GM21529 (cell line): ENCODE results near the gene WIPI1.
A peak's percentile ranks its signal among the peaks of the same experiment; 100 is the strongest.
"Not testable (repeated sequence)": the region's sequence is repeated elsewhere in the genome, so short reads cannot be mapped to it uniquely, and the experiment has no call there.

Experiments used
- ATAC-seq: cut with Tn5 transposase; IDR thresholded peaks from one replicate; pipeline ENCODE4 v1.9.1; 2021; ENCODE audit not compliant: unreplicated experiment

Gene WIPI1, protein sequence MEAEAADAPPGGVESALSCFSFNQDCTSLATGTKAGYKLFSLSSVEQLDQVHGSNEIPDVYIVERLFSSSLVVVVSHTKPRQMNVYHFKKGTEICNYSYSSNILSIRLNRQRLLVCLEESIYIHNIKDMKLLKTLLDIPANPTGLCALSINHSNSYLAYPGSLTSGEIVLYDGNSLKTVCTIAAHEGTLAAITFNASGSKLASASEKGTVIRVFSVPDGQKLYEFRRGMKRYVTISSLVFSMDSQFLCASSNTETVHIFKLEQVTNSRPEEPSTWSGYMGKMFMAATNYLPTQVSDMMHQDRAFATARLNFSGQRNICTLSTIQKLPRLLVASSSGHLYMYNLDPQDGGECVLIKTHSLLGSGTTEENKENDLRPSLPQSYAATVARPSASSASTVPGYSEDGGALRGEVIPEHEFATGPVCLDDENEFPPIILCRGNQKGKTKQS

DNA sequence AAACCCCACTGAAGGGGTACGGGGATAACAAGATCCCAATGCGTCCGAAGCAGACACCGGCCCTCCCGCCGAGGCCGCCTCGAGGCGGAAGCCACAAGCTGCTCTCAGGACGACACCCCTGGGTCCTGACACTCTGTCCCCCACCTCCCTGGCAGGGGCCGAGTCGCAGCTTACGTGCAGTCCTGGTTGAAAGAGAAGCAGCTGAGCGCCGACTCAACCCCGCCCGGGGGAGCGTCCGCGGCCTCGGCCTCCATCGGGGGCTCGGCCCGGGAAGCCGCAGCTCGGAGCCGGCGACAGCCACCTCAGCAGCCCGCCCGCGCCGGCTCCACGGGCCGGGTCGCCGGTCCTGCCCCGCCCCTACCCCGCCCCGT is at the start of gene WIPI1:
TSS of gene WIPI1 (minus strand) at position 329 of the 371 bp plus-strand sequence. CDS start at position 254, 75 bp downstream.
- ATAC-seq: peak; percentile 27

DNA sequence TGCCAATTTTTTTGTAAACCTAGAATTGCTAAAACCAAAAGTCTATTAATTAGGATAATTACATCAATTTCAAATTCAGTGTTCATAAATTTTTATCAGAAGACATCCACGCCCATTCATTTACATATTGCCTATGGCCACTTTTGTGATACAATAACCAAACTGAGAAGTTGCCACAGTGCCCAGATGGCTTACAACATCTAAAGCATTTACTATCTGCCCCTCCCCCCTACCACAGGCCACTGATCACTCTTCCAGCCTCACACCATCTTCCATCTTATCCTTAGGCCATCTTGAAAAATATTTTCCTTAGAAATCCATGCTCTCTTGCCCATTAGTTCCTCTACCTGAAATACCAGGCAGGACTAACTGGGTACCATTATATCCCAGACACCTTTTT is 48.7 kb upstream of the WIPI1 start:
- no peak for ATAC-seq

DNA sequence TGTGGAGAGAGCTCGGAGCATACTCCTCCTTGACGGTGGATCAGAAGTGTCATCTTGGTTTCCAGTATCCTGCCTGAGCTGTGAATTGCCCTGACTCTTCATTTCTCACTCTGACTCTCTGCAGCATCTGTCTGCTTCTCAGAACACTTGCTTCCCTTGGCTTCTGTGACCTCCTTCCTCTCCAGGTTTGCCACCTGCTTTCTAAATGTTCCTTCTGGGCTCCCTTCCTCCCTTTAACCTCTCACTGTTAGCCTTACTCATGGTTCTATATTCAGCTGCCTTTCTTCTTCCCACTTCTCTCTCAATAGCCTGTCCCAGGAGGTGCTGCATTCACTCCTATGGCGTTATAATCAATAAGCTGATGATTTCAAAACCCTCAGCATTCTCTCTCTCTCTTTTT is 43.8 kb upstream of the WIPI1 start:
- no peak for ATAC-seq

DNA sequence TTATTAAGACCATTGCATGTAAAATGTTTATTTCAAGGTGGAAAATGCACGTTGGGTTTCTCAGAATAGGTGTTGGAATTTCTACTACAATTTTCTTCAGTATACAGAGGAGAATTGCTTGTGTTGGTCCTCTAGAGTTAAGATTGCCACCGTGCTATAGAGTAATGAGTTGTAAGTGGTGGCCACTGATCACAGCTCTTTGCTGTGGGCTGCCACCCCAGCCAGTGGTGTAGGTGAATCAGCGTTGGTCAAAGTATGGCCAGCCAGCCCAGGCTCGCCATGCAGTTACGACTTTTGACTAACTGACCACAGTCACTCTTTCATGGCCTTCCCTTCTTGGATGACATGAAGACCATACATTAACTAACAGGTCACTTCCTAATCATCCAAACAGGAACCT is 42.3 kb upstream of the WIPI1 start:
- no peak for ATAC-seq

DNA sequence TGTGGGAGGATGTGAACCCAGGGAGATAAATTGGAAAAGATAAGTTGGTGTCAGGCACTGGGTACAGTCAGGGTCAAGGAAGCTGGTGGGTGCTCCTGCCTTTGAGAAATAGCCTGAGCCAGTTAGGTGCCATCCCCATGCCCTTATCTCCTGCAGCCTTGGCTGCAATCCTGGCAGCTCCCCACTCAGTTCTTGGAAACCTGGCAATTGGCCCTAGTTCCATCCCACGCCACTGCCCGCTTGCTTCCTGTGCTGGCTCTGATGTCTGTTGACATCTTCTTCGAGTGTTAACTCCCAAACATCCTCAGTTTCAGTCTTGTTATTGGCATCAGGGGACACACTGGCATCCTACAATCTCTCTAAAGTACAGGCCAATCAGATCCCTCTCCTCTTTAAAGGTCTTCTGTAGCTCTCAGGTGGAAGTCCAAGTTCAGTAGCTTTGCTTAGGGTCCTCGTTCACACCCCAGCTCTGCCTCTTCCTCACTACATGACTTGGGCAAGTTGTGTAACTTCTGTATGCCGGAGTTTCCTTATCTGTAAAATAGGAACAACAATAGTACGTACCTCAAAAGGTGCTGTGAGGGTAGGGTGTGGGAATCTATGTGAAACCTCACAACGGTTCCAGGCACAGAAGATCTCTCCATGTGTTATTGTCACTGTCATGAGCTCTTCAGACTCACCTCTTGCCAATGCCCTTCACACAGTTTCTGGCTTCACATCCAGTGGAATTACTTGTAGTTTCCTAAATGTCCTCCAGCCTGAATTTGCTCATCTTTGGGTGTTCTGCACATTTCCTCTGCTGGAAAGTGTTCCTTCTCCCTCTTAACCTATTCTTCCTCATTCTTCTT is 41.4 kb upstream of the WIPI1 start:
- ATAC-seq: peak; percentile 29

DNA sequence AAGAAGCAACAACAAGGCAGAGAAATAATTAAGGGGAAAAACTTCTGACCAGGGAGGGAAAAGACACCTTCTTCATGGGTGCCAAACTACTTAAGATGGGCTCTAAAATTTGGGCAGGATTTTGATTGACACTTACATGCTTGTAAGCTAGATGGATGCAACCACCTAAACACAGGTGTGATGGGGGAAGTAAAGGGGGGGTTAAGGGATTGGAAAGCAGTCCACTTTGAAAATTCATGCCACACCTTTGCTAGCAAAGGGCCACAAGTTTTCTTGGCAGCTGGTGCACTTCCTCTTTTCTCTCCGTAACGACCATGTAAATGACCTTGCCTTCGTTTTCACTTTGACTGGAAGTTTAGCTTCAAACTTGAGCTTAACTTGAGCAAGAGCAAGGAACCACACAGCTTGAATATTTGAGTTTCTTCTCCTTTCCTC is 40.6 kb upstream of the WIPI1 start:
- ATAC-seq: peak; percentile 91

DNA sequence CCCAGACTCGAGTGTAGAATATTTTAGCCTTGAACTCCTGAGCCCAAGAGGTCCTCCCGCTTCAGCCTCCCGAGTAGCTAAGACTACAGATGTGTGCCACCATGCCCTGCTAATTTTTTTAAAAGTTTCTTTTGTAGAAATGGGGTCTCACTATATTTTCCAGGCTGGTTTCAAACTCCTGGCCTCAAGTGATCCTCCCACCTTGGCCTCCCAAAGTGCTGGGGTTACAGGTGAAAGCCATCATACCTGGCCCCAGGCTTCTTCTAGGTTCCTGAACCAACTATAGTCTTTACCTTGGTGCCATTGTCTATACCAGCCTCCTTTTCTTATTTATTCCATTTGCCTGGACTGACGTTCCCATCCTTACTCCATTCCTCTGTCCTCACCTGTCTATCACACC is 37.8 kb upstream of the WIPI1 start:
- ATAC-seq: no peak

DNA sequence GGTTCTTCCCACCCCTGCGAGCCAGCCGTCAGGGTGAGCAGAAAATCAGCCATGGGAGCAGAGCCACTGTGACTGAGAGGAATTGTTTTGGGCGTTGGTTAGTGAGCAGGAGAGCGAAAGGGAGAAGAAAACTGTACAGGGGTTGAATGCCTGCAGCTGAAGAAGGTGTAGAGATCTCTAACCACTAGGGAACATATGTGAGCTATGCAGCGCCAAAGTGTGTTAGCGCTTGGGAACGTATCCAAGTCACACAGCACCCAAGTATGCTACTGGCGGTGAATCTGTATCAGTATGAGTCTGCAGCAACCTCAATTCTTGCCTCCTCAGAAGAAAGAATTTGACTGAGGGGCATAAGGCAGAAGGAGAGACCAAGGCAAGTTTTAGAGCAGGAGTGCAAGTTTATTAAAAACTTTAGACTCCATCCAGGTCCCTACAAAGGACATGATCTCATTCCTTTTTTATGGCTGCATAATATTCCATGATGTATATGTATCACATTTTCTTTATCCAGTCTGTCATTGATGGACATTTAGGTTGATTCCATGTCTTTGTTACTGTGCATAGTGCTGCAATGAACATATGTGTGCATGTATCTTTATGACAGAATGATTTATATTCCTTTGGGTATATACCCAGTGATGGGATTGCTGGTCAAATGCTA is 35.2 kb upstream of the WIPI1 start:
- ATAC-seq: not testable (repeated sequence)

DNA sequence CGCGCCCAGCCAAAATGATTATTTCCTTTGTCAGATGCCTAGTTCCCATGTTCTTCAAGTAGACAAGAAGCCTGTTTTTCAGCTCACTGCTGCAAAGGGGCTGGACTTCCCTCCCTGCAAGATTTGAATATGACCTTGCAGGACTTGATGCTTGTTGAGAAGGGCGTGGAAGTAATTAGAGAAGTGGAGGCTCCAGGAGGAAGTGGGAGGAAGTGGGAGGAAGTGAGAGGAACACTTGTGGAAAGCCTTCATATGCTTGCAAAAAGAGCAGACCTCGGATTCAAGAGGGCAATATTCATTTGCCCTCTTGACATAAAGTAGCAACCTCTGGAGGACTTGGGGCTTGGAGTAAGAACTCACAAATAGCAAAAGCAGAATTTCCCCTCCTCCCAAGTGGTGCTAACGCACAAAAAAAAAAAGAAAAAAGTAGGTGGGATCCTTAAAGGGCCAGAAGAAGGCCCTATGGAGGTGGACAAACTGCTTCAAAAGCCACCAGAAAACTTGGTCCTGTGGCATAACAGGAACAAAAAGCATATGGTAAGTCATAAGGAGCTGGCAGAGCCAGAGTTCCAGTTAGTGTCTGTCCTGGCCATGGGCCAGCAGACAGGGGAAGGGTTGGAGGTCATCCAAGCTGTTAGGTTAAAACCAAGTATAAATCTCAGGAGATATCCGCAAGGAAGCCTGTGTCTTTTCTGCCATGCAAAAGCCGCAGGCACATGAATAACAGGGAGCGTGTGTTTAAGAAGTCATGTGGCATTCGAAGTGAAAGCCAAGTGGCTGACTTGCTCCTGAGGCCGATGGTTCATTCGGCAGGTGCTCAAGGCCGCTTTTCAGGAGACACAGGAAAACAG is 34.3 kb upstream of the WIPI1 start:
- peak; percentile 48 for ATAC-seq

DNA sequence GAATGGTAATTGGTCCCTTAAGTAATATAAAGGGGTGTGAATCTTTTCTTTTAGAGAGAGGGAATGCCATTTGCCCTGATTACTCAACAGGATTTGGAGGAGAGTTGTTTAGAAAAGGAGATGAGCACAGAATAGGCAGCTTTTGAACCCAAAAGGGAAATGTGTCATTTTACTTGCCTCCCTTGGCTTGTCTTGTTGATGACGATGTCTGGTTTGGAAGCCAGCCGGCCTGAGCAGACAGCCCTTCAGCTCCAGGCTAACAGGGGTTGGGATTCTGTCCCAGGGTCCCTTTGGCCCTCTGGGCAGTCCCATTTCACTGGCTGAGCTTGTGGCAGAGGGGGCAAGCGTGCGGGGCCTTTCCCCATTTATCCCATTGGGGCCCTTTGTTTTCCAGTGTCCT is 32.6 kb upstream of the WIPI1 start:
- no peak for ATAC-seq

DNA sequence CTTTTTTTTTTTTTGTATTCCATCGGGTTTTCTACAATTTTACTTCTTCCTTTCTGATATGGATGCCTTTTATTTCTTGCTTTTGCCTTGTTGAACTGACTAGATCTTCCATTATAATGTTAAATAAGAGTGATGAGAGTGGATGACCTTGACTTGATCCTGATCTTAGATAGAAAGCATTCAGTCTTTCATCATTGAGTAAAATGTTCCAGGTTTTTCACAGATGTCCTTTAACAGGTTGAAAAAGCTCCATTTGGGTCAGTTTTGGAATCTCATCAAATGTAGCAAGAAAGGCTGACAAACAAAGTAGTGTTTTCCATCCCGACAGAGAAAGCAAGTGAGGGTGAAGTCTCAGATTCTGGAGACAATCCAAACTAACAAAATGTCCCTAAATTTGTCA is 27.2 kb upstream of the WIPI1 start:
- no peak for ATAC-seq

DNA sequence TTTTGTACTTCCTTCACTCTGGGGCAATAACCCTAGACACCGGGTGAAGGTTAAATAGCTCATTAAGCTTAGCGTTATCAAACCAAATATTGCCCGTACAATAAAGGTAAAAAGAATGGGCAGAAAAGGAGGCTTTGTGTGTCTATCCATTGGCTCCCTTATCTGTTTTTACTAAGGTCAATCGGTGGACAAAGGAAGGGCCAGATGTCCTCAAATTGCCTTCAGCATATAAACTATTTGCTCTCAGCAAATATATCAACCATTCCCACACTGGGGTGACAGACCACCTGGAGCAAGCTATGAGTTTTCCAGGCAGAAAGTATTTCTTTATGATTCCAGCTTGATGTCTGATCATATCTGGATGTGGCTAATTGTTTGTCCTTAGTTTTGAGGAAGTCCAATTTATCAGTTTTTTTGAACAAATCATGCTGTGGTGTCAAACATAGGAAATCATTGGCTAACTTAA is 25.3 kb upstream of the WIPI1 start:
- no peak for ATAC-seq

DNA sequence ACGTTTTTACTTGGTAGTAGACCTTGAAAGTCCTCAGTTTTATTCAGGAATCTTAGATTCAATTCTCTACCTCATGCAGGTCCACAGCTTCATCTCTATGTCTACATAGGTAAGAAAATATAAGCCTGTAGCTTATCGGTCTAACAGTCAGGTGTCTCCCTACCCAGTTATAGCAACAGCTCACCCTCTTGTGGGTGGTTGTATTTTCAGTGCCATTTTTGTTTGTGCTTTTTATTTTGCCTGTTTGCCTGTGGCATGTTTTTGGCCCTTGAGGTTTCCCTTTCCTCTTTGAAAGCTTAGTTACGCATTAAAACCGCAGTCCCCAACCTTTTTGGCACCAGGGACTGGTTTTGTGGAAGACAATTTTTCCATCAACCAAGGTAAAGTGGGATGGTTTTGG is 23.6 kb upstream of the WIPI1 start:
- ATAC-seq: no peak

DNA sequence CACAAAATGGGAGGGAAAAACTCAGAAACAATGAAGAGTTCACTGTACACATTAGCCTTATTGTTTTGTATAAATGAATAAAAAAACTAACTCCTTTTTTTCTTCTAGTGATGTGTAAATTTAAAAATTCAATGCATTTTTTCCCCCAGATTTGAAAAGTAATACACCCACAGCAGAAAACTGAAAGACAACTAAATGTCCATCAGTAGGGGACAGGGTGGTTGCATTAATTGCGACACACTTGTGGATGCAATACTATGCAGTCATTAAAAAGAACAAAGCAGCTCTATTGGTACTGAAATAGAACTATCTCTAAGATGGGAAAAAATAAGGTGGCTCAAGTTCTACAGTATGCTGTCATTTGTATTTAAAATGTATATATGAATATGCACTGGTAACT is 13.7 kb upstream of the WIPI1 start:
- no peak for ATAC-seq

DNA sequence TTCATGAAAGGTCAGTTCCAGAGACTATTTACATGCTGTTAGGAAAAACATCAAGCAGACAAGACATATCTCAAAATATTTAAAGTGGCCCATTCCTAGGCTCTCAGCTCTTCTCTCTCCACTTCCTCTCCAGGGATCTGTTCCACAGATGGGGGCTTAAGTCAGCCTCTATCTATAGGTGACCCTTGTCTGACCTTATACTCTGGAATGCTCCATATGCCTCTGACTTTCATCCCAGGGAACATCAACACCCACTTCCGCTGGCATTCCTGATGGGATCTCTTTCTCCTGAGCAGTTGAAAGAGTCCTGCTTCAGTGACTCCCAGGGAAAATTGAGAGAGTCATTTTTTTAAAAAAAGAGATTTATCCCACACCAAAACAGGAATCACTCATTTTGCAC is 11.5 kb upstream of the WIPI1 start:
- no peak for ATAC-seq

DNA sequence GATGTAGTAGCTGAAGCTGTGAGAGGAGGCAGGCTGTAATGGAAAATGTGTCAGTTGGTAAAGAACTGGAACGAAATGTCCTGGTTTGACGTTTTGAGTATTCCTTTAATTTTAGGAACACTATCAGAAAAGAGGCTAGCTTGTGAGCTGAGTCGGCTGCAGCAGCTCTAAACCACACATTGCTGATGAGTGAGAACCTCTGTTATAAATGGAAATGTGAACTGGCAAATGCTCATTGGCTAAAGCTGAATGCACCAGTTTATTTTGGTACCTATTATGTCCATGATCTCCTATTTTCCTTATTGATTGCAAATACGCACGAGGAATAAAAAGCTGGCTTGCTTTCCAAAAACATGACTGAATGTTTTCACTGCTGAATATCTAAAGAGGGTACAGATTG is 11.0 kb upstream of the WIPI1 start:
- no peak for ATAC-seq

DNA sequence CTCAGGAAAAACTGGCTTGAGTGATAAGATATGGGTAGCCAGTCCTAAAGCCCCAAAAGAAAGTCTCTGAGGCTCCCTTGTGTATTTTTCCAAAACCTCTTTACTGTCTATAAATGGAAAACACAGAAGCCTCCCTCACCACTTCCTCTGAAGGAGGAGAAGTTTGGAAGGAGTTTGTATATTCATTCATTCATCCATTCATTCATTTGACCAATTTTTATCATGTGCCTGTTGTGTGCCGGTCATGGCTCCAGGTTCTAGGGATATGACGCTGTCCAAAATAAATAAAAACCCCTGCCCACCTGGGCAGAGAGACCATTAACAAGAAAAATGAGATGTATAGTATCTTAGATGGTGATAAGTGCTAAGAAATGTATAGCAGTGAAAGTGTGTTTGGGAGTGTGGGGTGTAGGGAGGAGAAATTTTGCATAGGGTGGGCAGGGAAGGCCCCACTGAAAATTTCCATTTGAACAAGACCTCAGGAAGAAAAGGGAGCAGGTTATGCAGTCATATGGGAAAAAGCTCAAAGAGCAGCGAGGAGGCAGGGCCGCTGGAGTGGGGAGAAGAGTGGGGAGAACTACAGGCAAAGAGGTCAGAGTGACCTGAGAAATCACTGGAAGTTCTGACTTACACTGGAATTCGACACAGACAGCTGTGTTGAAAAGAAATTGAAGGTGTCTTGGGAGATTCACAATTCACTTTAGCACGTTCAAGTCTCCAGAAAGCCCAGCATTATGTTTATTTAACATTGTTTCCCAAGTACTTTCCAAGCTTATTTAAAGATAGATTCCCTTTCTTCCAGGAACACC is 6.1 kb upstream of the WIPI1 start:
- no peak for ATAC-seq

DNA sequence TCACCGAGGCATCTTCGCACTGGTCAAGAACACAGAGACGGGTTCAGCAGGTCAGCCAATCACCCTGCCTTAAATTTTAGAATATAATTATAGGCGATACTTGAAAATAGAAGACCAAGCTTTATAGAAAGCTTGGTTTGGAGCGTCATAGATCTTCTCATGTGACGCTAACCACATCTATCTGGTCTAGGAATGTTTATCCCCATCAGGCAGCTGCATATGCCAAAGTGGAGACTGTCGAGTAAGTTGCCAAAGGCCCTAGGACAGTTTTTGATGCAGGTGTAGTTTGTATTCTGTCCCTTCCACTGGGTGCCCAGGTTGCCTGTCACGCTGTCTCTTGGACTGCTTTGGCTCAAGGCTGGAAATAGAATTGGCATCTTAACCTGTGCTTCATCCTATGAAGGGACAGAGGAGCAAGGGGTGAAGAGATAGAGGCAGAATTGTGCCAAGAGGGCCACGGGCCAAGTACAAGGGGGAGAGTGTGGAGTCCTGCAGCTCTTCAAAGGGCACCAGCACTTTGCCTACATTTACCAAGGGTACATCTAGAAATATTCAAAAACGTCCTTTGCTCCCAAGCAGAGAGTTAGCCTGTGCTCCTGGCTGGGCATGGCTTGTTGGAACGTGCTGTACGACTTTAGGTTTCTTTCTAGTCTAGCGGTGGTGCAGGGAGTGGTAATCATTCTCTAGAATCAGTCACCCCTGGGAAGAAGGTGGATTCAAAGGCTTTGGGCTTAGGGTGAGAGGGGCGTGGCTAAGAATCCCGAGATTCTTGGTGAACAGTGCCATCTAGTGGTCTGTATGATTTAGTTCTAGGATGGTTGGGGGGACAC is 5.3 kb upstream of the WIPI1 start:
- ATAC-seq: peak; percentile 37

DNA sequence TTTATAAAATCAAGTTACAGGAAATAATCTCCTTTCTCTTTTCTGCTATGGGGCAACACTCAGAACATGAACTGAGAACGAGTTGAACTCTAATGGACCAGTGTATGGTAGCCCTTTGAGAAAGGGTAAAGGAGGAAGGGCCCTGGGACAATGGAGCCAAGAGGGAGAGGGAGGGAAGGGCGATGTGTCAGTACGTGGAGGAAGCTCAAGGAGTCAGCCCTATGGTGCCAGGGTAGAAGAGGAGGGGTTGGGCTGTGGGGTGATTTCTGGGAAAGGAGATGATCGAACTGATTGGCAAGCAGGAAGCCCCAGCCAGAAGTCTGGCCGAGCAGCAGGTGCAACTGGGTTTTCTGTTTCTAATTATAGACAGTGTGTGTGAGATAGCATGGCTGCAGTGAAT is 4.3 kb upstream of the WIPI1 start:
- no peak for ATAC-seq
